HG03196 (cell line): ENCODE results near the gene INO80E.
"Not testable (repeated sequence)": the region's sequence is repeated elsewhere in the genome, so short reads cannot be mapped to it uniquely, and the experiment has no call there.

Experiments
- ATAC-seq: cut with Tn5 transposase; IDR thresholded peaks from one replicate; pipeline ENCODE4 v1.9.1; 2021; ENCODE audit not compliant: unreplicated experiment

INO80E gene

GRCh38 chr16:30009085-30009862, 13.2 kb downstream of the INO80E start:
- ATAC-seq, result no peak

- ATAC-seq, result no peak
Observed at GRCh38 chr16:30009990-30010843, 14.2 kb downstream of the INO80E start.

GRCh38 chr16:30010844-30011713, 15.0 kb downstream of the INO80E start, which contains the start of gene DOC2A:
TSS of gene DOC2A (minus strand) at chr16:30011027. CDS start at chr16:30010222, 805 bp downstream.
- ATAC-seq, result no peak

GRCh38 chr16:30011714-30012504, 15.9 kb downstream of the INO80E start:
- no peak for ATAC-seq

GRCh38 chr16:30012598-30012997, 16.6 kb downstream of the INO80E start:
- ATAC-seq, result not testable (repeated sequence)

- ATAC-seq, result not testable (repeated sequence)
Observed at GRCh38 chr16:30015450-30015849, 19.4 kb downstream of the INO80E start.

- no peak for ATAC-seq
Observed at GRCh38 chr16:30016555-30017276, 20.7 kb downstream of the INO80E start.

- ATAC-seq, result no peak
Observed at GRCh38 chr16:30017277-30017656, 21.2 kb downstream of the INO80E start.

- not testable (repeated sequence) for ATAC-seq
Observed at GRCh38 chr16:30017937-30018336, 21.9 kb downstream of the INO80E start.

- ATAC-seq, result no peak
Observed at GRCh38 chr16:30018731-30019158, 22.7 kb downstream of the INO80E start.

GRCh38 chr16:30022887-30023286, 26.8 kb downstream of the INO80E start, which contains the start of gene C16orf92:
TSS of gene C16orf92 (plus strand) at chr16:30023198. CDS start at chr16:30023341, 143 bp downstream.
- no peak for ATAC-seq

- ATAC-seq, result no peak
Observed at GRCh38 chr16:30023586-30023985, 27.5 kb downstream of the INO80E start.

GRCh38 chr16:30024451-30024850, 28.4 kb downstream of the INO80E start:
- ATAC-seq, result no peak

GRCh38 chr16:30025156-30025555, 29.1 kb downstream of the INO80E start:
- no peak for ATAC-seq

GRCh38 chr16:30025574-30025973, 29.5 kb downstream of the INO80E start:
- no peak for ATAC-seq

GRCh38 chr16:30026449-30026848, 30.4 kb downstream of the INO80E start:
- no peak for ATAC-seq

- ATAC-seq, result no peak
Observed at GRCh38 chr16:30027588-30028437, 31.8 kb downstream of the INO80E start.

- no peak for ATAC-seq
Observed at GRCh38 chr16:30028438-30029076, 32.5 kb downstream of the INO80E start.
